HG02970 (cell line): ENCODE measurements around the gene UQCC3.
A peak's percentile ranks its signal among the peaks of the same experiment; 100 is the strongest.
"Not testable (repeated sequence)": the region's sequence is repeated elsewhere in the genome, so short reads cannot be mapped to it uniquely, and the experiment has no call there.

ENCODE experiments used
- ATAC-seq: cut with Tn5 transposase; IDR thresholded peaks from one replicate; pipeline ENCODE4 v1.9.1; 2021; ENCODE audit warnings: mild to moderate bottlenecking, moderate library complexity, moderate number of reproducible peaks; ENCODE audit not compliant: unreplicated experiment, low FRiP score

UQCC3 gene

GRCh38 chr11:62665075-62665598, 6.3 kb upstream of the UQCC3 start, which contains the start of the genes C11orf98 and CSKMT:
TSS of gene C11orf98 (minus strand) at chr11:62665210. CDS start at chr11:62665169, 41 bp downstream.
TSS of gene CSKMT (plus strand) at chr11:62665312. CDS start at chr11:62665880, 568 bp downstream.
- peak; percentile 65 for ATAC-seq

GRCh38 chr11:62665599-62666258, 5.7 kb upstream of the UQCC3 start:
- peak; percentile 21 for ATAC-seq

DNA sequence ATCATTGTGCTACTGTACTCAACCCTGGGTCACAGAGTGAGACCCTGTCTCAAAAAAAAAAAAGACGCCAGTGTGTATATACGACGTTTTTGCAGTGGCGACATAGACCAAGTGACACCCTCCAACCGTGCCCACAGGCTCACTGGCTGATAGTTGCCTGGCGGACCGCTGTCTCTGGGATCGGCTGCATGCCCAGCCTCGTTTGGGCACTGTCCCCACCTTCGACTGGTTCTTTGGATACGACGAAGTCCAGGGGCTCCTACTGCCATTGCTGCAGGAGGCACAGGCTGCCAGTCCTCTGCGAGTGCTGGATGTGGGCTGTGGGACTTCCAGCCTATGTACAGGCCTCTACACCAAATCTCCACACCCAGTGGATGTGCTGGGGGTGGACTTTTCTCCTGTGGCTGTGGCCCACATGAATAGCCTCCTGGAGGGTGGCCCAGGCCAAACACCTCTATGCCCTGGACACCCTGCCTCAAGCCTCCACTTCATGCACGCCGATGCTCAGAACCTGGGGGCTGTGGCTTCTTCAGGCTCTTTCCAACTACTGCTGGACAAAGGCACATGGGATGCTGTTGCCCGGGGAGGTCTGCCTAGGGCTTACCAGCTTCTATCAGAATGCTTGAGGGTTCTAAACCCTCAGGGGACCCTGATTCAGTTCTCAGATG, 5.1 kb upstream of the UQCC3 start:
- no peak for ATAC-seq

DNA sequence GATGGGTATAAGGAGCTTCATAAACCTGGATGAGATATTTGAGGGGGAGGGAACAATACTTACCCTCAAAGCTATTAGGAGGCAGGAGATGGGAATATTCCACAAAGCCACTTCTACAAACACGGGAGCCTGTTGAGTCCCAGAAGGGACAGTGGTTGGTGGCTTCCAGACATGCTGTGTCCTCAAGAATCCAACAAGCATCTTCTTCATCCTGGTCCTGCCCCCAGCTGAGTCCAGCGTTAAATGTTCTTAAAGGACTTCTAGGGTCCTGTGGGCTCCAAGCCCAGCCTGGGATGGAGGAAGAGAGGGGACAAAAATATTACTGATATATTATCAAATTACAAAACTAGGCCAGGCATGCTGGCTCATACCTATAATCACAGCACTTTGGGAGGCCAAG, 4.0 kb upstream of the UQCC3 start:
- no peak for ATAC-seq

- no peak for ATAC-seq
Observed at GRCh38 chr11:62669420-62670161, 1.9 kb upstream of the UQCC3 start.

GRCh38 chr11:62671236-62671607, 251 bp upstream of the UQCC3 start:
- ATAC-seq = no peak

DNA sequence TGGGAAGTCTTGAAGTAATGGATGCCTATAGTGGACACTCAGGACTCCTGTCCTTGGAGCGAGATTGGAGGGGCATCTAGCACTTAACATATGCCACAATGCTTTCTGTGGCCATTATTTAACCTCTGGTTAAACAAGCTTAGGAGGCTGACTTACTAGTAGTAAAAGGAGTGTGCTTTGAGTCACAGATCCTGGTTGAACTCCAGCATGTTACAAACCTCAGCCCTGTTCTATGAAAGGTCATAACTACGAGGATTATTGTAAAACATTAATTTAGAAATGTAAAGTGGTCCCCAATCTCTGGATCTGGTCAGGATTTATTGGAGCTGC, 1.7 kb downstream of the UQCC3 start:
- no peak for ATAC-seq

- not testable (repeated sequence) for ATAC-seq
Observed at GRCh38 chr11:62675415-62675814, 3.9 kb downstream of the UQCC3 start.

DNA sequence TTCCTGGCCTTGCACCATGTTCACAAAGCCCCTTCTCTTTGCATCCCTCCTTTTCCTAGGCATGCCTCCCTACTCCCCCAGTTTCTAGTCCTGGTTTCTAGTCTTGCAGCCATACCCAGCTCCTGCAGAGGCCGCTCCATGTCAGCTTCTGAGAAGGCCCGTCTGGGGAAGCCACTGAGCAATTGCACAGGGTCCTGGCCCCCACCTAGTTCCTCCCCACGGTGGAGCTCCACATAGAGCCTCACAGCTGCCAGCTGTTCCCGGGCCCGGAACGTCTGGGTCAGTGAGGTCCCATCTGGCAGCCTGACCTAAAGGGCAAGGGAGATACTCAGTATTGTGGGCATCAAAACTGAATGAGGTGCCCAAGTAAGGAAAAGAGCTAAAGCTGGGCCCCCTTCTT, 5.2 kb downstream of the UQCC3 start:
- no peak for ATAC-seq

- ATAC-seq = no peak
Observed at GRCh38 chr11:62677156-62677555, 5.7 kb downstream of the UQCC3 start.

- ATAC-seq = no peak
Observed at GRCh38 chr11:62677714-62678113, 6.2 kb downstream of the UQCC3 start.

DNA sequence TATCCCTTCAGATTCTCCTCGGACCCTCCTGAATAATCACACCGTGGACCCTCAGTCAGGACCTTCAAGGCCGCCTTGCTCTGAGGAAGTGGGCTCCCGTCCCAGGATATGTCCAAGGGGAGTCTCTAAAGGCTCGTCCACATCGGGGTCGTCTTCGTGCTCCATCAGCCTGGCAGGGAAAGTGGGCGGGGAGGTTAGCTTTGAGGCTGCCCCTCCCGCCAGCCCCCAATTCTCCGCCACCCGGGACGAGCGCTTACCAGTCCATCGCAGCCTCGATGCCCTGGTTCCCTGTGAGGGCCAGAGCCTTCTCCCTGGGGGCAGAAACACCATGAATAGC, 6.9 kb downstream of the UQCC3 start:
- peak; percentile 19 for ATAC-seq

DNA sequence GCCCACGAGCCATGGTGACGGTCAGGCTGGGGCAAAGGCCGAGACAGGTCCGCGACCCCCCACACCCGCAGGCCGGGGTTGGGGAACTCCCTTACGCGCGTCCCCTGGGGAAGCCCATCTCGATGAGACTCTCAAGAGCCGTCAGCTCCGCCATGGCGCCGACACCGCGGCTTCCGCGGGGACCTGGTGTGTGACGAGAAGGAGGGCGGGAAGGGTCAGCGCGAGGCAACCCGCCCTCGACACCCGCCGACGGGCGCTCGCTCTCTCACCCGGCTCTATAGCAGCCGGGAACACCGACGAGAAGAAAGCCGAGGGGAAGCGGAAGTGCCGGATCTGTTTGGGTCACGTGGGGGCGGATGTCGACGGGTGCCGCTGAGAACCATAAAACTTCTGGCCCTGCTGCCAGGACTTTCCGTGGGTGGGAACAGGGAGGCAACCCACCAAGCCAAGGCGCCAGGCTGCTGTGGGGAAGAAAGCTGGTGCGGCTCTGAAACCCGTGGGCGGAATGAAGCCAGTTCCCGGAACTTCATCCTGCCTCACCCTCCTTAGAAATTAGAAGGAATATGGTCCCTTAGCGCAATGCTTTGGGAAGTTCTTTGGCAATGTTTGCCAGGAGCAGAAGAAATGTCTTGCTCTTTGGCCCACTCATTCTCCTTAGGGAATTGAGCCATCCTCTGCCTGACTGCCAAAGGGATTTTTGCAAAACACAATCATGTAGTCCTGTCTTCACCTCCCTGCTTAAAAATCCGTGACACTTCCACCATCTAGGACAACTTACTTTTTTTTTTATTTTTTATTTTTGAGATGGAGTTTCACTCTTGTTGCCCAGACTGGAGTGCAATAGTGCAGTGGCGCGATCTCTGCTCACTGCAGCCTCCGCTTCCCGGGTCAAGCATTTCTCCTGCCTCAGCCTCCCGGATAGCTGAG, 7.6 kb downstream of the UQCC3 start, which contains the start of gene UBXN1:
Gene UBXN1, minus strand, starts transcription at position 304 of the 927 bp plus-strand sequence. Its CDS starts 150 bp downstream, at position 154.
- peak; percentile 59 for ATAC-seq

DNA sequence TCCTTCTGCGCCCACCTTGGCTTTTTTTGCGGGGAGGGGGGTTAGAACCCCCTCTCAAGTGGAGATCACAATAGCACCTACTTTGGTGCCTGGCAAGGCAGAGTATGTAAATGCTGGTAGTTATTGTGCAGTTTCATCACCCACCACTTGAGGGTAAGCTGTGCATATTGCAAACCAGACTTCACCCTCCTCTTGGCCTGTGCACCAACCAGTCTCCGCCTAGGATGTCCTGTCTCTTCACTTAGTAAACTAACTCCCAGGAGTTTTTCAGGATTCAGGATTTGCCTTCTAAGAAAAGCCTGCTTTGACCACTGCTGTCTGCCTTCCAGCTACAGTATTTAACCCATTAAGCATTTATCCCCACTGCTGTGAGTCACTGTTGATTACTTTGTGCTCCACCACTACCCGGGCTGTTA, 9.4 kb downstream of the UQCC3 start:
- ATAC-seq = no peak

- no peak for ATAC-seq
Observed at GRCh38 chr11:62682518-62682917, 11.0 kb downstream of the UQCC3 start.

- ATAC-seq = no peak
Observed at GRCh38 chr11:62687508-62688396, 16.3 kb downstream of the UQCC3 start.

GRCh38 chr11:62688491-62688890, 17.0 kb downstream of the UQCC3 start:
- no peak for ATAC-seq

DNA sequence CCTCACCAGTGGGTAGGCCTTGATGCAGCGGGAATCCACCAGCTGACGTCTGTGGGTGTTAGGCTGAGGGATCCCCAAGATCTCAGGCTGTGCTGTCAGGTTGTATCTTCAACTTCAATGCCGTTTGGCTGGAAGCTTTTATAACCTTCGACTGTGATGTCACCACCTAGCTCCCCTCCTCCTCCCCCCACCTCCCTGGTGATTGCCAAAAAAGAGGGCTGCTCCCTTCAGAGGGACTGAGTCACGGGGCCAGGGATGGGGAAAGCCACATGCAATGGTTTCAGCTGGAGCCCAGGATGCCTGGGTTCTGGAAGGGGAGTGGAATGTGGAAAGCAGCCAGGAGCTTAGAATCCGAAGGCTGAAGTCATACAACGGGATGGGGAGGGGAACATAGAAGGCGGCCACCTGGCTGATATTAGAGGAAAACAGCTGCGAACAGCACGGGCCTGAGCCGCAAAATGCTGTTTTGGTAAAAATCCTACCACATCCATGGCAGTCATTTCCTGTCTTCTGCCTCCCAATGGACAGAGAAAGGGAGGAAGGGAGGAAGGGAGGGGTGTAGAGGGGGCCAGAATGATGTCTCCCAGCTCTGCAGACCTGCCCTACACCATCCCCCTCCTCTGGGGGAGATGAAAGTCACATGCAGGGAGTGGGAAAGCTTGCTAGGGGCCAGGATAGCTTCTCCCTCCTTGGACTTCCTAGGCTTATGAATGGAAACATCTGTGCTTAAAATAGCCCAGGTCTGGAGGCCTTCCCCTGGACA, 18.1 kb downstream of the UQCC3 start, which contains the start of gene LRRN4CL:
Gene LRRN4CL, minus strand, starts transcription at position 110 of the 763 bp plus-strand sequence. CDS start 1,022 bp downstream, outside the sequence.
- no peak for ATAC-seq
